ENCODE data around the gene GCLM. TPM values are rescaled to one million over a fixed set of nuclear protein-coding genes. Genes with fewer than 3 reads are reported as not detected.

The GCLM gene
- total and polyA plus RNA-seq, 9 of the 15 experiments (the other 6 are each of a cell fraction or from before 2014, with no cell fraction given), result 9.3 to 71.6 (median 24.5) TPM

- TF ChIP-seq ZNF740 (CRISPR knock-in tag; IDR thresholded peaks at IDR 0.05), result no peak
- no peak for TF ChIP-seq ZNF740 (tag; IDR thresholded peaks at IDR 0.05)
- TF ChIP-seq, protein P1, sequence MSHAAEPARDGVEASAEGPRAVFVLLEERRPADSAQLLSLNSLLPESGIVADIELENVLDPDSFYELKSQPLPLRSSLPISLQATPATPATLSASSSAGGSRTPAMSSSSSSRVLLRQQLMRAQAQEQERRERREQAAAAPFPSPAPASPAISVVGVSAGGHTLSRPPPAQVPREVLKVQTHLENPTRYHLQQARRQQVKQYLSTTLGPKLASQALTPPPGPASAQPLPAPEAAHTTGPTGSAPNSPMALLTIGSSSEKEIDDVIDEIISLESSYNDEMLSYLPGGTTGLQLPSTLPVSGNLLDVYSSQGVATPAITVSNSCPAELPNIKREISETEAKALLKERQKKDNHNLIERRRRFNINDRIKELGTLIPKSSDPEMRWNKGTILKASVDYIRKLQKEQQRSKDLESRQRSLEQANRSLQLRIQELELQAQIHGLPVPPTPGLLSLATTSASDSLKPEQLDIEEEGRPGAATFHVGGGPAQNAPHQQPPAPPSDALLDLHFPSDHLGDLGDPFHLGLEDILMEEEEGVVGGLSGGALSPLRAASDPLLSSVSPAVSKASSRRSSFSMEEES (CRISPR knock-in tag; IDR thresholded peaks at IDR 0.05), result no peak
- peak; percentile 58 for TF ChIP-seq CCNT2 (IDR thresholded peaks at IDR 0.05; ENCODE audit: borderline replicate concordance, extremely low read depth, insufficient read length, low read depth, low read length)
- no peak for TF ChIP-seq PTRF (tag; IDR thresholded peaks at IDR 0.05)
- no peak for TF ChIP-seq CBX8 (IDR thresholded peaks at IDR 0.05; ENCODE audit: borderline replicate concordance, extremely low read depth, low read depth, low read length, poor library complexity, severe bottlenecking)
- peak; percentile 58; the same call in 1 of the 2 replicates for TF ChIP-seq PML (IDR thresholded peaks at IDR 0.05; ENCODE audit: low read length)
- TF ChIP-seq U2AF1 (optimal IDR thresholded peaks at IDR 0.05; ENCODE audit: low read depth, low read length), result peak; percentile 79
- peak; percentile 76 for TF ChIP-seq CTCFL (IDR thresholded peaks at IDR 0.05; ENCODE audit: borderline replicate concordance, insufficient read depth, low read depth, low read length, poor library complexity, severe bottlenecking)
- no peak for TF ChIP-seq ZNF592 (IDR thresholded peaks at IDR 0.05)
- no peak; the same call in 1 of the 2 replicates for TF ChIP-seq ZNF12 (CRISPR knock-in tag; IDR thresholded peaks at IDR 0.05)
- no peak for TF ChIP-seq PYGO2 (tag; IDR thresholded peaks at IDR 0.05)
- no peak for TF ChIP-seq NONO (IDR thresholded peaks at IDR 0.05; ENCODE audit: low read depth in 2 of 2, low read length in 1 of 2)
- no peak for TF ChIP-seq ZSCAN32 (CRISPR knock-in tag; IDR thresholded peaks at IDR 0.05)
- TF ChIP-seq NR2C1 (IDR thresholded peaks at IDR 0.05), result no peak
- no peak for TF ChIP-seq NR2C1 (tag; IDR thresholded peaks at IDR 0.05)
- peak; percentile 80 for TF ChIP-seq TBP (optimal IDR thresholded peaks at IDR 0.05; ENCODE audit: low read depth, low read length)
- no peak for TF ChIP-seq LCOR (CRISPR knock-in tag; IDR thresholded peaks at IDR 0.05)
Measured at GRCh38 chr1:93846206-93846991, 62.8 kb downstream of the GCLM start (continued).

Measured in K562 (cell line).